ENCODE measurements around the gene FAM89B.
"Not testable (repeated sequence)": the region's sequence is repeated elsewhere in the genome, so short reads cannot be mapped to it uniquely, and the experiment has no call there.

FAM89B gene

DNA sequence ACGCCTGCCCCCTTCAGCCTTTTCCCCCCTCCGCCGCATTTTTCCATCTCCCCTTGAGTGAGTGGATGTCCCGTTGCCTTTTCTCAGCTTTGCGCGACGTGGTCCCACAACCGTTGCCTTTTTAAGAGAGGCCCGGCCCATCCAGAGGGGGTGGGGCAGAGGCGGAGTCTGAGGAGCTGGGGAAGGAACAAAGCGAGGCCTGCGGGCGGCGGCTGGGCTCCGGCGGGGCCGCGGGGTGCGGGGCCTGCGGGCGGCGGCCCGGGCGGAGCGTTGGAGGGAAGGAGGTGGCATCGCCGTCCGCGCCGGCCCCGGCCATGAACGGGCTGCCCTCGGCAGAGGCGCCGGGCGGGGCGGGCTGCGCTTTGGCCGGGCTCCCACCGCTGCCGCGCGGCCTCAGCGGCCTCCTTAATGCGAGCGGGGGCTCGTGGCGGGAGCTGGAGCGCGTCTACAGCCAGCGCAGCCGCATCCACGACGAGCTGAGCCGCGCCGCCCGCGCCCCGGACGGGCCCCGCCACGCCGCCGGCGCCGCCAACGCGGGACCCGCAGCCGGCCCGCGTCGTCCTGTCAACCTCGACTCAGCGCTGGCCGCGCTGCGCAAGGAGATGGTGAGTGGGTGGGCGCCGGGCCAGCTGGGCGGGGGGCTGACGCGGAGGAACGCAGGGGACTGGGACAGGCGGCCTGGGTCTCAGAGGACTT is at the start of gene FAM89B:
FAM89B (plus strand) TSS at position 183 of the 696 bp plus-strand sequence; CDS start at position 315, 132 bp downstream.
- DNase-seq (ENCODE audit: low read depth), result peak; percentile 75

DNA sequence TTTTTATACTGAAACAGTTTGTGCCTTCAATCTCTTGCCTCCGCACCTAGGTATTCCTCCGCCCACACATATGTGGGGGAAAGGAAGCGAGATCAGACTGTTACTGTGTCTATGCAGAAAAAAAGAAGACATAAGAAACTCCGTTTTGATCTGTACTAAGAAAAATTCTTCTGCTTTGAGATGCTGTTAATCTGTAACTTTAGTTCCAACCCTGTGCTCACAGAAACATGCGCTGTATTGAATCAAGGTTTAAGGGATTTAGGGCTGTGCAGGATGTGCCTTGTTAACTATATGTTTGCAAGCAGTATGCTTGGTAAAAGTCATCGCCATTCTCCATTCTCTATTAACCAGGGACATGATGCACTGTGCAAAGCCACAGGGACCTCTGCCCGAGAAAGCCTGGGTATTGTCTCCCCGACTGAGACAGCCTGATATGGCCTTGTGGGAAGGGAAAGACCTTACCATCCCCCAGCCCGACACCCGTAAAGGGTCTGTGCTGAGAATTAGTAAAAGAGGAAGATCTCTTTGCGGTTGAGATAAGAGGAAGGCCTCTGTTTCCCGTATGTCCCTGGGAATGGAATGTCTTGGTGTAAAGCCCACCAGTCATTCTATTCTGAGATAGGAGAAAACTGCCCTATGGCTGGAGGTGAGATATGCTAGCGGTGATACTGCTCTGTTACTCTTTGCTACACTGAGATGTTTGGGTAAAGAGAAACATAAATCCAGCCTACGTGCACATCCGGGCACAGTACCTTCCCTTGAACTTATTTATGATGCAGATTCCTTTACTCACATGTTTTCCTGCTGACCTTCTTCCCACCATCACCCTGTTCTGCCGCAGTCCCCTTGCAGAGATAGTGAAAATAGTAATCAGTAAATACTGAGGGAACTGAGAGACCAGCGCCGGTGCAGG is 49.4 kb upstream of the FAM89B start:
- not testable (repeated sequence) for DNase-seq (ENCODE audit: low read depth)

DNA sequence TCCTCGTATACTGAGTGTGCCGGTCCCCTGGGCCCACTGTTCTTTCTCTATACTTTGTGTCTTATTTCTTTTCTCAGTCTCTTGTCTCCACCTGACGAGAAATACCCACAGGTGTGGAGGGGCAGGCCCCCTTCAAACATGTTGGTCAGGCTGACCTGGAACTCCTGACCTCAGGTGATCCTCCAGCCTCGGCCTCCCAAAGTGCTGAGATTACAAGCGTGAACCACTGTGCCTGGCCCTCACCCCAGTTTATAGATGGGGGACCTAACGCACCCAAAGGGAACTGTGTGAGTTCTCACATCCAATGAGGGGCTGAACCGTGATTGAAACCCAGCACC is 48.7 kb upstream of the FAM89B start:
- DNase-seq (ENCODE audit: low read depth), result not testable (repeated sequence)

DNA sequence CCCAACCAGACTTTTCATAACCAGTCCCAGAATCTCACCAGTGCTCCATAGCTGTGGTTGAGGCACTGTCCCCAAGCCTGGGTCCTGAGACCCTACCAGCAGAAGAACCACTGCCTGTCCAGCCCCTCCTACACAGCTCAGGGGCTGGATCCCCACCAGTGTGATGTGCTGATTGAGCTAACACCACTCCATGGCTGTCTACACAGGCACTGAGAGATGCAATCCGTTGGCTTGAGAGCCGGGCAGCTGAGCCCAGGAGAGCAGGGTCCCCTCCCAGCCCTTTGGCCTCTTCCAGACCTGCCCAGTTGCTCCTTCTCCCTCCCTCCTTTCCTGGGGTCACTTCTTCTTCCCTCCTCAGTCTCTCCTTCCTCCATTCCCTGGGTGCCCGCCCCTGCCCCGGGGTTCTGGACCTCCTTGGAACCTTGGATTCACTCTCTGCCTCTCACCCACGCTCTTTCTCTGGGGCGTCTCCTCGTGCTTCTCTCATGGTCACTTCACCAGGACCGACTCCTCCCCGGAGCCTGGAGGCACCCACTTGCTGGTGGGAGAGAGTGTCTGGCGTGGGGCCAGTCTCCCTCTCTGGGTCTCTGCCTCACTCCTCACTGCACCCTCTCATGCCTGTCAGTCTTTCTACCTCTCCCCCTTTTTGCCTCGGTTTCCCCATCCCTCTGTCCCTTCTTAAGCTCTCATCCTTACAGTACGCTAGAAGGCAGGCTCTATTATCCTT is 48.2 kb upstream of the FAM89B start:
- DNase-seq (ENCODE audit: low read depth), result no peak

DNA sequence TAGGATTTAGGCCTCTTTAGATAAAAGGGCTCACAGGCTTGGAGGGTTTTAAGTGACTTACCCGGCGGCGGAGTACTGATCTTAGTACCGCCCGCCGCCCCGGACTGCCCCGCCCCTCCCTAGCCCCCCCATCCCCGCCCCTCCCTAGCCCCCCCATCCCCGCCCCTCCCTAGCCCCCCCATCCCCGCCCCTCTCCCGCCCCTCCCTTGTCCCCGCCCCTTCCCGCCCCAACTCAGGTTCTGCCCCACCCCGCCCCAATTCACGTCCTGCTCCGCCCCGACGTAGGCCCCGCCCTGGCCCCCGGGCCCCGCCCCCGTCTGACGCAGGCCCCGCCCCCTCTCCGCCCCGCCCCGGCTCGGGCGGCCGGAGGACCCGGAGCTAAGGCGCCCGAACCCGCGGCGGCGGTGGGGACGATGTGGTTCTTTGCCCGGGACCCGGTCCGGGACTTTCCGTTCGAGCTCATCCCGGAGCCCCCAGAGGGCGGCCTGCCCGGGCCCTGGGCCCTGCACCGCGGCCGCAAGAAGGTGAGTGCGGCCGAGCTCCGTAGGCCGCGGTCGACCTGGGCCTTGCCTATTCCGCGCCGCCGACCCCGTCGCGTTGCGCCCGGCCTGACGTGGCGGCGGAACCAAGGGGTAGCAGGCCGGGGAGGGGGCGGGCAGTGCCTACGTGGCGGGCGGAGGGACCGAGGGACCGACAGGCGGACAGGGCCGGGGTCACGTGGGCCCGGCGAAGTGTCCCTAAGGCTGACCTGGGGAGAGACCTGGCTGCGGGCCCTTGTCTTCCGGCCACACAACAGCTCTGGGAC is 47.4 kb upstream of the FAM89B start, which contains the start of gene SCYL1:
SCYL1 (plus strand) TSS at position 343 of the 805 bp plus-strand sequence; CDS start at position 414, 71 bp downstream.
- DNase-seq (ENCODE audit: low read depth), result peak; percentile 53

DNA sequence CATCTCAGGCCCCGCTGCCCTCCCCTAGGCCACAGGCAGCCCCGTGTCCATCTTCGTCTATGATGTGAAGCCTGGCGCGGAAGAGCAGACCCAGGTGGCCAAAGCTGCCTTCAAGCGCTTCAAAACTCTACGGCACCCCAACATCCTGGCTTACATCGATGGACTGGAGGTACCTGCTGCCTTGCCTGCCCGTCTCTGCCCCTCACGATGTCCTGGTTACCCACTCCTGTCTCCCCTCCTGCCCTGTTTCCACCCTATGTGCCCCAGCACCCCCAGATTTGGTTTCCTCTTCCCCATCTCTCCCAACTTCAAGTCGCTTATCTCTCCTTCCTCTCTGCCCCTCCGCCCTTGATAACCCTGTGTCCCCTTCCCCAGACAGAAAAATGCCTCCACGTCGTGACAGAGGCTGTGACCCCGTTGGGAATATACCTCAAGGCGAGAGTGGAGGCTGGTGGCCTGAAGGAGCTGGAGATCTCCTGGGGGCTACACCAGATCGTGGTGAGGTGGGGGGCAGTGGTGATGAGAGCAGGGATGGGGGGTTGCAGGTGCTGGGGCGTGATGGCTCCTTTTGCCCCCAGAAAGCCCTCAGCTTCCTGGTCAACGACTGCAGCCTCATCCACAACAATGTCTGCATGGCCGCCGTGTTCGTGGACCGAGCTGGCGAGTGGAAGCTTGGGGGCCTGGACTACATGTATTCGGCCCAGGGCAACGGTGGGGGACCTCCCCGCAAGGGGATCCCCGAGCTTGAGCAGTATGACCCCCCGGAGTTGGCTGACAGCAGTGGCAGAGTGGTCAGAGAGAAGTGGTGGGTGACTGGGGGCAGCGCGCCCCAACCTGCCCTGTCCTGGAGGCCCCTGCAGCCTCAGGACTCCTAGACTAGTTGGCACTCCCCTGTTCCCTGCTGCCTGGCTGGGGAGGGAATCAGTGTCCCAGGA is 46.5 kb upstream of the FAM89B start:
- no peak for DNase-seq (ENCODE audit: low read depth)

DNA sequence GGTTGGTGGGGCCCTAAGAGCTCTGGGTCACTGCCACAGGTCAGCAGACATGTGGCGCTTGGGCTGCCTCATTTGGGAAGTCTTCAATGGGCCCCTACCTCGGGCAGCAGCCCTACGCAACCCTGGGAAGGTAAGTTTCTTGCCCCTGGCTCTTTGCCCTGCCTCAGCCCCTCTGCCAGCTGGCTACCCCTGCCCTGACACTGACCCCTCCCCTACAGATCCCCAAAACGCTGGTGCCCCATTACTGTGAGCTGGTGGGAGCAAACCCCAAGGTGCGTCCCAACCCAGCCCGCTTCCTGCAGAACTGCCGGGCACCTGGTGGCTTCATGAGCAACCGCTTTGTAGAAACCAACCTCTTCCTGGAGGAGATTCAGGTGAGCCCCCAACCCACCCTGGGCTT is 45.6 kb upstream of the FAM89B start:
- DNase-seq (ENCODE audit: low read depth), result no peak

DNA sequence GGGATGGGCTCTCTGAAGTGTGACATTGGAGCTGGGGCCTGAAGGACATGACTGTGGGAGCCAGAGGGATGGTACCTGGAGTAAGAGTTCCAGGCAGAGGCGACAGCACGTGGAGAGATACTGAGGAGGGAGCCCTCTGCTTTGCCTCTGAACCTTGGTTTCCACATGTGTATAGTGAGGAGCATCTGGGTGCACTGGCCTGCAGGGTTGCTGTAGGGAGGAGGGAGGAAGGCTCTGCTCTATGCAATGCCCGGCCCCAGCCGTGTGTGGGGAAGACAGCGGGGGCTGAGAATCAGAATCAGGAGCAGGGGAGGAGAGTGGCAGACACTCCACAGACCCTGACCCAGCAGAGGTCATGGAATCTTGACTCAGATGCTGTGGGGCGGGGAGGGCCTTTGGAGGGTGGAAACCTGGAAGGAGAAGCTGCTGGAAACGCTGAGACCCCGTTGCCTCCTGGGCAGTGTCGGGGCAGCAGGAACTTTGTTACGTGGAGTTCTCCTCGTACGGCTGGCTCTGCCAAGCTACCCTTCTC is 43.5 kb upstream of the FAM89B start:
- no peak for DNase-seq (ENCODE audit: low read depth)

DNA sequence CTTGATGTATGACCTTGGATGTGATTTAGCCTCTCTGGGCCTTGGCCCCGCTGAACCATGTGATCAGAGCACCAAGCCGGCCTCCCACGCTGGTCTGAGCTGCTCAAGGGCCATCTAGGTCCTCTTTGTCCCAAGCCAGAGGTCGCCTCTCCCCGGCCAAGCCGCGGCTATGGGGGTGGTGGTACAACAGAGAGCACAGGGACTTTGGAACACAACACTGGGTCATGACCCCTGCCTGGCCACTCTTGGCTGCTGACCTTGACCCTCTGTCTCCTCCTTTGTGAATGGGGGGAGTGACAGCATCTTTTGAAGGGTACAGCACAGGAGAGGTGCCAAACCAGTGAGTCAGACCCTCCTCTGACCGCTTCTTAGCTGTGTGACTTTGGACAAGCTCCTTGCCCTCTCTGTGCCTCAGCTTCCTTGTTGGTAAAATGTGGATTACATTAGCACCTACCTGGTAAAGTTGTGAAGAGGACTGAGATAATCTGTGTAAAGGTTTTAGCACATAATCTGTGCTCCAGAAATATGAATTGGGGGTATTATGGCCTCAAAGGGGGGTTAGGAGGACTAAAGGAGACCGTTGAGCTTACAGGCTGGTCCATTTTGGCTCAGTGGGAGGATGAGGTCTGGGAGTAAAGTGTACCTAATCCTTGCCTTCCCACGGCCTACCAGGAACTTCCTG is 42.7 kb upstream of the FAM89B start:
- DNase-seq (ENCODE audit: low read depth), result no peak

DNA sequence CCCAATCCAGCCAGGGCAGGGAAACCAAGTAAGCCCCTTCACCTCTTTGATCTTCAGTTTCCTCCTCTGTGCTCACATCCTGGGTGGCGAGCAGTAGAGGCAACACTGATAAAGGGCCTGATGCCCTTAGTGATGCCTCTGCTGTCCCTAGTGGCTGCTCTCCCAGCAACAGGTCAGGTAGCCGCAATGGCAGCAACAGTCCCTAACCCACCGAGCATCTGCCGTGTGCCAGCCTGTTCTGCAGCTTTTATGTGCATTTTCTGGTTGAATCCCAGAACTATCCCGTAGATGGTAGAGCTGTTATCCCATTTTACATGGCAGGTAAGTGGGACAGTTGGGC is 42.2 kb upstream of the FAM89B start:
- DNase-seq (ENCODE audit: low read depth), result no peak

DNA sequence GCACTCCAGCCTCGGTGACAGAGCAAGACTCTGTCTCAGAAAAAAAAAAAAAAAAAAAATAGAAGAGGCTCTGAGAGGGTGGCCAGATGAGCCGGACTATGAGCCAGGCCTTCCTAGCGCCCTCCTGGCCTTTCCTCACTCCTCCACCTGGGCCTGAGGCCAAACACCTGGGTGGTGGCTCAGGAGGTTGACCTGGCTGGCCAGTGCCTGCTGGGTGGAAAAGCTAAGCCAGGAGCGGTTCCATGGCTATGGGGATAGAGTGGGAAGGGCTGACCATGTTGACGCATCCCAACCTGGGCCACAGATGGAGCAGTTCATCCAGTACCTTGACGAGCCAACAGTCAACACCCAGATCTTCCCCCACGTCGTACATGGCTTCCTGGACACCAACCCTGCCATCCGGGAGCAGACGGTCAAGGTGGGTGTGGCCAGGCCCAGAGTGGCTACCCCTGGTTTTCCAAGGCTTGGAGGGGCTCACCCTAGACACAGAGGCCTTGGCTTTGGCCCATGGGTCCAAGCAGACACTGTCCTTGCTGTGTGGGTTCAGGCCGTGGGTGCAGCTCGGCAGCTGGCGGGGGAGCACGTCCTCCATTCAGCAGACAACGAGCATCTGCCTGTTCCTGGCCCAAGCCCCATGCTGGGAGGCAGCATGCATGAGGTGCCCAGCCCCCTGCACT is 39.8 kb upstream of the FAM89B start:
- DNase-seq (ENCODE audit: low read depth), result no peak

DNA sequence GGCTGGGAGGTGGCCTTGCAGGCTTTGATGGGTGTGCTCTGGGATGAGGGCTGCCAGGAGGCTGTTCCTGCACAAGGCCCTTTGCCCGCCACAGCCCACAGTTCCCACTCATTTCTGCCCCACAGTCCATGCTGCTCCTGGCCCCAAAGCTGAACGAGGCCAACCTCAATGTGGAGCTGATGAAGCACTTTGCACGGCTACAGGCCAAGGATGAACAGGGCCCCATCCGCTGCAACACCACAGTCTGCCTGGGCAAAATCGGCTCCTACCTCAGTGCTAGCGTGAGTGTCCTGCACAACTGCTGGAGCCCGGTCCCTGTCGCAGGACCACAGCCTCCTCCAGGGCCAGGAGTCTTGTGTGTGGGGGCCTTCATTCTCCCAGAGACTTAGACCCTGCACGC is 37.2 kb upstream of the FAM89B start:
- DNase-seq (ENCODE audit: low read depth), result no peak

DNA sequence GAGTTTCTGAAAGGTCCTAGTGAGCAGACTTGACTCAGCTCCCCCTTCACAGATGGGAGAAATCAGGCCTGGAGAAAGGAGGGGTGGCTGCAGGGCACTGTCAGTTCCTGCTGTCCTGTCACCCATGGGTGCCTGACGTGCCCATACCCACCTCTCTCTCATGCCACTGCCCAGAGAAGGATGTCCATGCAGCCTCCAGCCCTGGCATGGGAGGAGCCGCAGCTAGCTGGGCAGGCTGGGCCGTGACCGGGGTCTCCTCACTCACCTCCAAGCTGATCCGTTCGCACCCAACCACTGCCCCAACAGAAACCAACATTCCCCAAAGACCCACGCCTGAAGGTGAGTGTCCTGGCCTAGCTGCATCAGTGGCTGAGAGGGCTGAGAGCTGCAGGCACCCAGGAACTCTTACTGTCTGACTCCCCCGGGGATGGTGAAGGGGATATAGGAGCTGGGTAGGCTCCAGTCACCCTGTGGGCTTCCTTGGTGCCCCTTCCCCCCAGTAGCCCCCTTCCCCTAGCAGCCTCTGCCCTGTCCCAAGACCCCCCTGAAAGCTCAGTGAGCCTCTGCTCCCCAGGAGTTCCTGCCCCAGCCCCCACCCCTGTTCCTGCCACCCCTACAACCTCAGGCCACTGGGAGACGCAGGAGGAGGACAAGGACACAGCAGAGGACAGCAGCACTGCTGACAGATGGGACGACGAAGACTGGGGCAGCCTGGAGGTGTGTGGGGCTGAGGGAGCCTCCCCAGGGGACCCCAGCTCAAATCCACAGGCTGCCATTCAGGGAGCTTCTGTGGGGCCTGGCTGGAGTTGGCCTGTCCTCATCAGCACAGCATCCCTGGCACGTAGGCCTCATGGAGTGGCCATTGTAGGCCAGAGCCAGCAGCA is 35.7 kb upstream of the FAM89B start:
- no peak for DNase-seq (ENCODE audit: low read depth)

DNA sequence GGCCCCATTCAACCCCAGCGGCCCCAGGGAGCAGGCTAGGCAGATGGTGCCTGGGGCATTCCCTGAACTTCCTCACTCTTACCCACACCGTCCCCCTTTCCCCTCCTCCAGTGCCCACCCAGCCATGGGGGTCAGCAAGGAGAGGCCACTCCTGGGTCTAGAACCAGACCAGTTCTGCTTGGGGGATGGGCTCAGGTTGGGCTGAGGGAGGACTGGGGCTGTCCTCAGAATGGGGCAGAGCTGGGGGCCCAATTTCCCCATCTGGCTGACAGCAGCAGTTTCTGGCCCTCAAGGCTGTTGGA is 35.1 kb upstream of the FAM89B start:
- DNase-seq (ENCODE audit: low read depth), result no peak

DNA sequence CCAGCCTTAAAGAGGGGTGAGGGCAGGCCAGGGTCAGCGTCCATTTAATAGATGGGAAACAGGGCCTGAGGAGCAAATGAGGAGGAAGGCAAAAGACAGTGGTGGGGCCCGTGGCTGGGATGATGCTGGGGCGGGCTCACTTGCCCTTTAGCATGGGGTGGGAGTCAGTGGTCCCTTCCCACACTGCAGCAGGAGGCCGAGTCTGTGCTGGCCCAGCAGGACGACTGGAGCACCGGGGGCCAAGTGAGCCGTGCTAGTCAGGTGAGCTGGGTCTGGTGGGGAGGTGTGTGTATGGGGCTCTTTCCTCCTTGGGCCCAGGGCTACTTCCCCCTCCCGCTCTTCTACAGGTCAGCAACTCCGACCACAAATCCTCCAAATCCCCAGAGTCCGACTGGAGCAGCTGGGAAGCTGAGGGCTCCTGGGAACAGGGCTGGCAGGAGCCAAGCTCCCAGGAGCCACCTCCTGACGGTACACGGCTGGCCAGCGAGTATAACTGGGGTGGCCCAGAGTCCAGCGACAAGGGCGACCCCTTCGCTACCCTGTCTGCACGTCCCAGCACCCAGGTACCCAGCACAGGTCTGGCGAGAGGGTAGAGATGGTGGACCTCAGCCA is 34.6 kb upstream of the FAM89B start:
- no peak for DNase-seq (ENCODE audit: low read depth)

DNA sequence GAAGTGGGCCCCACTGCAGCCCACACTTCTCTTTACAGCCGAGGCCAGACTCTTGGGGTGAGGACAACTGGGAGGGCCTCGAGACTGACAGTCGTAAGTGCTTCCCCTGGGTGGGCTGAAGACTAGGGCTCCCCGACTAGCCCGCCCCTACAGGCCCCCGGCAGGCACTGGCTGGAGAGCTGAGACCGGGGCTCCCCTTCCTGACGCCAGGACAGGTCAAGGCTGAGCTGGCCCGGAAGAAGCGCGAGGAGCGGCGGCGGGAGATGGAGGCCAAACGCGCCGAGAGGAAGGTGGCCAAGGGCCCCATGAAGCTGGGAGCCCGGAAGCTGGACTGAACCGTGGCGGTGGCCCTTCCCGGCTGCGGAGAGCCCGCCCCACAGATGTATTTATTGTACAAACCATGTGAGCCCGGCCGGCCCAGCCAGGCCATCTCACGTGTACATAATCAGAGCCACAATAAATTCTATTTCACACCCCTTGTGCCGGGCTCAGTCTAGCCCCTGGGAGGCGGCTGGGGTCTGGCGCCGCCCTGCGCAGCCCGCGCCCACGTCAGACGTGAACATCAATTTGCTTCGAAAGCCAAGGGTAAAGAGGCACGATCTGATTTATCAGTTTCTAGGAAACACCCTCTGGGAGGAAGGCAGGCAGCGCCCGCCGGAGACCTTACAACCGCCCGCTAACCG is 34.0 kb upstream of the FAM89B start:
- no peak for DNase-seq (ENCODE audit: low read depth)
